Pancreas (tissue), 10 donors: ENCODE data around the gene NDUFA7. TPM values are rescaled to one million over a fixed set of nuclear protein-coding genes. Genes with fewer than 3 reads are reported as not detected.
"Not testable (repeated sequence)": the region's sequence is repeated elsewhere in the genome, so short reads cannot be mapped to it uniquely, and the experiment has no call there.

Experiments used
- ATAC-seq, 4 donors: fragments of 200-7000 bp; cut with Tn5 transposase; one replicate each; pipeline versions ENCODE4 v1.8.0 to v1.9.1; 2020; ENCODE audit warnings: mild to moderate bottlenecking in 4 of 4, moderate library complexity in 4 of 4
- DNase-seq, 6 donors: peaks; one replicate each; pipeline ENCODE4 v3.0.0-alpha.2; 2020
- FAIRE-seq: peaks from 2 replicates; lab custom pipeline; 2012; peaks lifted over from hg19 to GRCh38; lab: Jason Lieb, UNC
- H3K27ac ChIP-seq, 4 donors: fragments of 200-600 bp; sonication (generic); 1 replicate in 3 of 4; 2 replicates in 1 of 4; pipeline versions ENCODE4 v1.5.0 to v1.8.0; 2020
- H3K27me3 ChIP-seq, 4 donors: fragments of 200-600 bp; one replicate each; pipeline ENCODE4 v1.8.0; 2021
- H3K36me3 ChIP-seq, 3 donors: fragments of 200-600 bp; sonication (generic) in 1 of 3; one replicate each; pipeline versions ENCODE4 v1.5.0 to v1.8.0; 2020 to 2021
- H3K4me1 ChIP-seq, 3 donors: fragments of 200-600 bp; one replicate each; pipeline ENCODE4 v1.8.0; 2021
- H3K4me3 ChIP-seq, 4 donors: fragments of 200-600 bp; sonication (generic) in 2 of 4; one replicate each; pipeline versions ENCODE4 v1.5.0 to v1.8.0; 2020 to 2021
- H3K9me3 ChIP-seq, 4 donors: fragments of 200-600 bp; one replicate each; pipeline ENCODE4 v1.8.0; 2021
- CTCF ChIP-seq, 4 donors: fragments of 200-600 bp; sonication (generic) in 3 of 4; IDR thresholded peaks; one replicate each; pipeline versions ENCODE4 v1.5.0 to v1.8.0; 2021; ENCODE audit warnings: antibody characterized with exemption in 4 of 4
- WGBS, 2 donors: extraction: QIAGEN DNeasy Blood & Tissue Kit; methylation state at CpG; one replicate each; pipeline ENCODE4 v1.1.7; 2013; 5-methylcytosine and 5-hydroxymethylcytosine counted together
- intact Hi-C, 3 donors: fragments of 100-400 bp; cut with DNase I; formaldehyde crosslinking; loops; one replicate each; pipeline versions ENCODE4 v1.11.1 to v1.14.2; 2022
- polyA plus RNA-seq, 2 donors: library from polyadenylated mRNA; stranded (reverse); fragments of 200-250 nt; gene quantifications; one replicate each; pipeline ENCODE4 v1.2.3, GENCODE V29; 2013
- total RNA-seq, 6 donors: library from RNA; stranded (reverse); fragmentation: NEBNext Ultra II Directional in 4 of 6; extraction: Animal tissue kit (Norgen Biotek cat#: 25700) in 4 of 6; gene quantifications; one replicate each; pipeline versions ENCODE4 v1.2.1 to v1.2.4, GENCODE V29; 2021 to 2023
- donor health status: healthy with polysubstance abuse.
- donor health status: DM: no; HTN: no; CAD: no; lungs with moderate emphysema.
- donor health status: DM: no; HTN: no; CAD: no.
- donor health status: control.
- donor health status: control.
- donor health status: Bipolar disorder and iron deficiency.
- donor health status: DM: yes; HTN: yes; CAD: no.
- donor health status: DM: no; HTN: no; CAD: no.
- donor health status: DM: no; HTN: no; CAD: no.
- donor health status: DM: yes; HTN: yes; CAD: no.

NDUFA7 gene
- total and polyA plus RNA-seq, 8 donors = 7.7 to 81.2 (median 13.4) TPM

DNA sequence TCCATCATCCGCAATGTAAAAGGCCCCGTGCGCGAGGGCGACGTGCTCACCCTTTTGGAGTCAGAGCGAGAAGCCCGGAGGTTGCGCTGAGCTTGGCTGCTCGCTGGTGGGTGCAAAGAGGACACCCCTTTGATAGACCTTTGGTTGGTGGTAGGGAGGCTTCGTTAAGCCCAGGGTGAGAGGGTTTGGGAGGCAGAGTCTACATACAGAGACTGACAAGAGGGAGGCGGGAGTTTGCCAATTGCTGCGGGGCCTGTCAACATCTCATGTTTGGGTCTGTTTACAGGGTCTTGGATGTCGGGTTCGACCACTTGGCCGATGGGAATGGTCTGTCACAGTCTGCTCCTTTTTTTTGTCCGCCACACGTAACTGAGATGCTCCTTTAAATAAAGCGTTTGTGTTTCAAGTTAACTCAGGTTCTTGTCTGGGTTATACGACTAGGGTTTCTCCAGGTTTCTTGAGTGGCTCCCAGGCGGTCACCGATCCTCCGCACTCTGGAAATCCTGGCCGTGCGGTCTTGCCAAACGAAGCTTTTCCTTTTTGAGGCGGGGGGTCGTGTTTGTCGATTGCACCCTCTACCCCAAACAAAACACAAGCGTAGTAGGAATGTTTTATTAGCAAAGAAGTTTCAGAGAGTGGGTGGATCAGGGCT is 937 bp upstream of the NDUFA7 start:
- ATAC-seq (peak in 1 of 4 donors; percentile 23), DNase-seq (no peak), FAIRE-seq (no peak)
- intact Hi-C loops = no loop called here
- peak overlapping the region; percentile 61 to 93 (median 76) for H3K4me3 ChIP-seq
- peak overlapping the region in 1 of 4 donors; percentile 61 for H3K27ac ChIP-seq
- no peaks in the 10 kb centered on the region for H3K9me3 ChIP-seq
- peaks cover 0 to 9% (median 6%) of the 10 kb centered on the region in 3 donors for H3K36me3 ChIP-seq
- TF ChIP-seq CTCF (IDR thresholded peaks at IDR 0.05) = no peak
- whole genome bisulfite sequencing, 2 donors = 8 to 12% methylated on average over 30 of the region's 30 CpGs
- H3K27me3 ChIP-seq = no peaks in the 10 kb centered on the region
- peaks cover 8 to 23% (median 9%) of the 10 kb centered on the region in 3 donors for H3K4me1 ChIP-seq

DNA sequence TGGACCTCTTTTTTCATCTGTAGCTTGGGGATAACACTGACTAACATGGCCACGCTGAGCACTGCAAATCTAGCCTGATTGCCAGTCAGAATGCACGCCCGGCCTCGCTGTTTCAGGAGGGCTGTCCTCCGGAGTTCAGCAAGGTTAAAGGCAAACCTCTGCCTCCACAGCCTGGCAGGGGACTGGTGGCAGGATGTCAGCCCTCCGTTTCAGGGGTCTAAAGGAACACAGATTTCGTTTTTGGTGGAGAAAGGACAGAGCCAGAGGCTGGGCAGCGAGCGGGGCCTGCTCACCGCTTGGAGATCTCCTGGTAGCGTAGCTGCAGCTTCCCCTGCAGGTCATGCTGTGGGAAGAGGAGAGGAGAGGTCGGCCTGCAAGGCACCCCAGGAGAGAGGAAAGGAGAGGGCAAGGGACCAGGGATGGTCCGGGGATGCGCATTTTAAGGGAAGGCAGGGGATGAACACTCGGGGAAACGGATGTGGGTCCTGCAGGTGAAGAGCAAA is 560 bp downstream of the NDUFA7 start:
- Histone ChIP-seq H3K4me1 (peaks cover 8 to 23% (median 9%) of the 10 kb centered on the region in 3 donors), H3K9me3 (no peaks in the 10 kb centered on the region), H3K27ac (peak overlapping the region; percentile 61 to 80 (median 78)), H3K36me3 (peaks cover 0 to 12% (median 9%) of the 10 kb centered on the region in 3 donors), H3K4me3 (peak overlapping the region; percentile 61 to 93 (median 76)), H3K27me3 (no peaks in the 10 kb centered on the region)
- 0 to 1% methylated on average over 15 to 16 of the region's 16 CpGs for WGBS, 2 donors
- TF ChIP-seq CTCF (IDR thresholded peaks at IDR 0.05) = no peak
- DNase-seq (no peak), ATAC-seq (peak; percentile 1 to 36 (median 9)), FAIRE-seq (no peak)
- intact Hi-C loops = no loop called here

DNA sequence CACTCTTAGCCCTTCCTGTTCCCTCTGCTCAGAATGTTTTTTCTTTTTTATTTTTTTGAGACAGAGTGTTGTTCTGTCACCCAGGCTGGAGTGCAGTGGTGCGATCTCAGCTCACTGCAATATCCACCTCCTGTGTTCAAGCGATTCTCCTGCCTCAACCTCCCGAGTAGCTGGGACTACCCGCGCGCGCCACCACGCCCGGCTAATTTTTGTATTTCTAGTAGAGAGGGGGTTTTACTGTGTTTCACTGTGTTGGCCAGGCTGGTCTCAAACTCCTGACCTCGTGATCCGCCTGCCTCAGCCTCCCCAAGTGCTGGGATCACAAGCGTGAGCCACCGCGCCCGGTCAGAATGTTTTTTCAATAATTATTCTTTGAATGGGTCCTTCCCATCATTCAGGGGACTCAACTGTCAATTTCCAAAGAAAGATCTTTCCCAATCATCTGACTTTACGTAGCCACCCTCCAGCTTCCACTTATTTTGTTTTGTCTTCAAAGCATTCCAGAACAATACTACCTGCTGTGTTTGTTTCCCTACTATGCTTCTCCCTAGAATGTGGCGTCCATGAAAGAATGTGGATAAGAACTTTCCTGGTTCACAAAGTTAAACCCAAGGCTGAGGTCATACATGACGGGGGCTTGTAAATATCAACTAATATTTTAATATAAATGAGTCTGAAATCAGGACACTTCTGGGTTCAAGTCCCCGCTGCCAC is 1.2 kb downstream of the NDUFA7 start:
- ATAC-seq (no peak), FAIRE-seq (no peak), DNase-seq (no peak)
- Histone ChIP-seq H3K9me3 (no peaks in the 10 kb centered on the region), H3K27ac (no peak overlapping the region), H3K4me1 (peaks cover 8 to 23% (median 9%) of the 10 kb centered on the region in 3 donors), H3K4me3 (peak overlapping the region in 3 of 4 donors; percentile 61 to 93 (median 91)), H3K27me3 (no peaks in the 10 kb centered on the region), H3K36me3 (peaks cover 0 to 18% (median 9%) of the 10 kb centered on the region in 3 donors)
- TF ChIP-seq CTCF (IDR thresholded peaks at IDR 0.05) = no peak
- 76 to 81% methylated on average over 19 of the region's 19 CpGs for WGBS, 2 donors
- intact Hi-C loops = no loop called here

GRCh38 chr19:8318835-8319234 is 2.3 kb downstream of the NDUFA7 start:
- Histone ChIP-seq H3K4me1 (peaks cover 8 to 23% (median 9%) of the 10 kb centered on the region in 3 donors), H3K36me3 (peaks cover 0 to 22% (median 7%) of the 10 kb centered on the region in 3 donors)
- ATAC-seq, H3K9me3 ChIP-seq, H3K27ac ChIP-seq, DNase-seq, H3K4me3 ChIP-seq, FAIRE-seq, intact Hi-C loops, H3K27me3 ChIP-seq: not testable (repeated sequence)
- 82 to 83% methylated on average over 9 of the region's 9 CpGs for WGBS, 2 donors

GRCh38 chr19:8316351-8317125 is 4.6 kb downstream of the NDUFA7 start:
- no peak for ATAC-seq
- TF ChIP-seq CTCF (IDR thresholded peaks at IDR 0.05) = no peak
- Histone ChIP-seq H3K9me3 (no peaks in the 10 kb centered on the region), H3K4me3 (no peak overlapping the region), H3K27me3 (no peaks in the 10 kb centered on the region), H3K27ac (no peak overlapping the region), H3K4me1 (peaks cover 0 to 10% (median 0%) of the 10 kb centered on the region in 3 donors), H3K36me3 (peaks cover 0 to 15% (median 4%) of the 10 kb centered on the region in 3 donors)
- intact Hi-C loops = no loop called here
- DNase-seq = peak in 1 of 6 donors; percentile 45
- FAIRE-seq = no peak
- WGBS, 2 donors = 87 to 88% methylated on average over 14 of the region's 14 CpGs

- H3K4me3 ChIP-seq, ATAC-seq, H3K27ac ChIP-seq, H3K9me3 ChIP-seq, FAIRE-seq, H3K27me3 ChIP-seq, intact Hi-C loops, H3K4me1 ChIP-seq: not testable (repeated sequence)
- WGBS, 2 donors = 87 to 90% methylated on average over 11 of the region's 11 CpGs
- peak in 1 of 6 donors; percentile 6 for DNase-seq
- H3K36me3 ChIP-seq = peaks cover 0 to 23% (median 4%) of the 10 kb centered on the region in 3 donors
Observed at GRCh38 chr19:8314981-8315640, 6.1 kb downstream of the NDUFA7 start.
